Stimulated activated CD8-positive, alpha-beta memory T cell treated with anti-CD3 and anti-CD28 coated beads, Interleukin-12 subunit alpha, Interleukin-12 subunit beta, amount 100 ng/mL, for 1 hour (primary cell): Measurements from ENCODE around the gene GPATCH2.
"Not testable (repeated sequence)": the region's sequence is repeated elsewhere in the genome, so short reads cannot be mapped to it uniquely, and the experiment has no call there.

Experiments
- DNase-seq: peaks from one replicate; pipeline ENCODE4 v3.0.0-alpha.2; 2020; ENCODE audit warnings: low read depth

Gene GPATCH2

DNA sequence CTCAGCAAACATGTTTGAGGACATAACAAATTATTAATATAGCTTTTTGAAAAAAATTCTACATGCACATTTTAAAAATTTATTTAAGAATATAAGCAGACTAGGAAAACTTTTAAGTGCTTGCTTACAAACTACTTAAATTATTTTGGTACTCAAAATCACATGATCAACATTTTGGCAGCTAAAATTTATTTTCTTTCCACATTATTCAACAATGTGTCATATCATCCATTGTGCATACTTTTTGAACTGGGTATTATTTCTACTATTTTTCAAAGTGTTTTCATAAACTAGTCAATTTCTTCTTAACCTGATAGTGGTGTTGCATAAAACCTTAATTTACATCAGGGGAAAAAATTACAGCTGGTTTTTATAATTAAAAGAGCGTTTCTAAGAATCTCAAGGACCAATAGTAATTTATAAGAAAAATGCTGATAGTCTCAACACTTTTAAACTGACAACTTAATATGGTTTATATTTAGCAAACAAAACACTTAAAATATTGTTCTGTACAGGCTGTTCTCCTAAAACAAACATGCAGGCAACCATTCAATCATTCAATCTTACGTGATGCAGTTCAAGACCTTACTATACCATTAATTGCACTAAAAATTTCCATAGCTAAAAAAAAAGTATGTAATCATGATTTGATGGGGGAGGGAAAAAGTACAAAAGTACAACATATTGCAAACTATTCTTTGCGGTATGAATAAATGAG is 105.0 kb downstream of the GPATCH2 start:
- DNase-seq = no peak

GRCh38 chr1:217524787-217525520 is 105.9 kb downstream of the GPATCH2 start:
- no peak for DNase-seq

DNA sequence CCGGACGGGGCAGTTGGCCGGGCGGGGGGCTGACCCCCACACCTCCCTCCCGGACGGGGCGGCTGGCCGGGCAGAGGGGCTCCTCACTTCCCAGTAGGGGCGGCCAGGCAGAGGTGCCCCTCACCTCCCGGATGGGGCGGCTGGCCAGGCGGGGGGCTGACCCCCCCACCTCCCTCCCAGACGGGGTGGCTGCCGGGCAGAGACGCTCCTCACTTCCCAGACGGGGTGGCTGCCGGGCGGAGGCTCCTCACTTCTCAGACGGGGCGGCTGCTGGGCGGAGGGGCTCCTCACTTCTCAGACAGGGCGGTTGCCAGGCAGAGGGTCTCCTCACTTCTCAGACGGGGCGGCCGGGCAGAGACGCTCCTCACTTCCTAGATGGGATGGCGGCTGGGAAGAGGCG is 107.0 kb downstream of the GPATCH2 start:
- DNase-seq = not testable (repeated sequence)

- DNase-seq = no peak
These were observed 108.6 kb downstream of the GPATCH2 start for GRCh38 chr1:217522277-217522676.

GRCh38 chr1:217521317-217521716 is 109.6 kb downstream of the GPATCH2 start:
- DNase-seq = no peak

DNA sequence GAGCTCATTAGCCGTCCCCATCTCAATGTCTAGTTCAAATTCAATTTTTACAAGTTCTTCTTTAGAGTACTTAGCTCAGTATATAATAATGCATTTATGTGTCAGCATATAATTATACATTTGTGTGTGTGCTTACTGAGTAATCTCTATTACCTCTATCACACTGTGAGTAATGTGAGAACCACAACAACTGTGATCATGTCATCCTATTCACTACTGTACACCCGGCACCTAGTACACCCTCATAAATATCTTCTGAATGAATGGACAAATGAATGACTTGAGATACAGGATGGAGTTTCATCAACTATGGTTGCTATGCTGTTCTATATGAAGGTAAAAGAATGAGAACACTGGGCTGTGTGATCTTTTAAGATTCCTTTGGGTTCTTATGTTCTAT is 124.0 kb downstream of the GPATCH2 start:
- DNase-seq = no peak

DNA sequence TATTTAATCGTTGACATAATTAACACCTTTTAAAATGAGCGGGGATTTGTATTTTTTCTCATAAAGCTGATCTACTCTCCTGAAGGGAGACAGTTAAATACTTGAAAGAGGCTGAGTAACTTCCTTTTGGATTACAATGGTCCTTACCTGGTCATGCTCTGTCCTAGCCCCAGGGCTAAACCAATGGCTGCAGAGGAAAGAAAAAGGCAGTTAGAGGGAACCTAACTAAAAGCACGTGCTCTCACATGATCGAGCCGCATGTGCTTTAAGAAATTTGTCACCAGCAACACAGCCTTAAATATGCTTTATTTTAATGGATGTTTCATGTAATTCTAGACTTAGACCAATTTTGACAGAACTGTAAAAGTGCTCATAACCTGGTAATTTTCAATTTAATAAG is 132.7 kb downstream of the GPATCH2 start:
- DNase-seq = no peak

DNA sequence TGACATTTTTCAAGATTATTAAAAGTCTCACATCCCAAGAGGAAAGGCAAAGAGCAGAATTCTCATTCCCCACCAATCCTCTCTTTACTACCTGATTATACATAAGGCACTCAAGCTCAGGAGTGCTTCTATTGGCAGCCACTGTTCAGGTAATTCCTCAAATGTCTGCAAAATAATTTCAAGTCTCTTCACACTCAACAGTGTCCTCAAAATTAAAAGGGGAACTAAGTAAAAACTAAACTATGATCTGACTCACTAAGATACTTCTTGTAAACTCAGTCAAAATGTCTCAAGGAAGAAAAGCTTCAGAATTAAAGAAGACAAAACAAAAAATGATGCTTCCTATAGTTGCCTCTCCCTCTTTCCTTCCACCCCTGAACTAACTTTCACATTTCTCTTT is 135.6 kb downstream of the GPATCH2 start:
- no peak for DNase-seq

DNA sequence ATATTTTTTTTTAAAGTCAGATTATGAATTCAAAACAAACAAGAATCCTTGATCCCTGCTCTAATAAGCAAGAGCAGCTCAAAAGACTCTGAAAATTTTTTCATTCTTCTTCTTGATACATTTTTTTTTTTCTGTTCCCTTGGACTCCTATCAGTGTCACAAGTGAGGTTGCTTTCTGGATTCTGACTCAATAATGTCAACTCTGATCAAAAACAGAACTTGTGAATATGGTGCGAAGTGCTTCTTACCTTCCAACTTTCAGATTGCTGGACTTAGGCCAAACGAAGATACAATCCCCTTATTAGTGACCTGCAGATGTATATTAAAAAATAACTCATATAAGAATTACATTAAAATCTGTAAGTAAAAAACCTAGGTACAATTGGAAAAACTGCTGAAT is 136.1 kb downstream of the GPATCH2 start:
- DNase-seq = no peak

- DNase-seq = no peak
These were observed 137.6 kb downstream of the GPATCH2 start for GRCh38 chr1:217493290-217493689.

GRCh38 chr1:217484871-217485270 is 146.0 kb downstream of the GPATCH2 start:
- no peak for DNase-seq

- DNase-seq = no peak
These were observed 148.4 kb downstream of the GPATCH2 start for GRCh38 chr1:217482356-217483102.

DNA sequence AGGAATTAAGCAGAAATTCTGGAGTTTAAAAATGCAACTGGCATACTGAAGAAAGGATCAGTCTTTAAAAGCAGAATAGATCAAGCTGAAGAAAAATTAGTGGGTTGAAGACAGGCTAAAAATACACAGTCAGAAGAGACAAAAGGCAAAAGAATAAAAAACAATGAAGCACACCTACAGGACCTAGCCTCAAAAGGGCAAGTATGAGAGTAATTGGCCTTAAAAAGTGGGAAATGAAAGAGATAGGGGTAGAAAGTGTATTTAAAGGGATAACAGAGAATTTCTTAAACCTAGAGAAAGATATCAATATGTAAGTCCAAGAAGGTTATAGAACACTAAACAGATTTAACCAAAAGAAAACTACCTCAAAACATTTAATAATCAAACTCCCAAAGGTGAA is 152.4 kb downstream of the GPATCH2 start:
- DNase-seq = no peak

DNA sequence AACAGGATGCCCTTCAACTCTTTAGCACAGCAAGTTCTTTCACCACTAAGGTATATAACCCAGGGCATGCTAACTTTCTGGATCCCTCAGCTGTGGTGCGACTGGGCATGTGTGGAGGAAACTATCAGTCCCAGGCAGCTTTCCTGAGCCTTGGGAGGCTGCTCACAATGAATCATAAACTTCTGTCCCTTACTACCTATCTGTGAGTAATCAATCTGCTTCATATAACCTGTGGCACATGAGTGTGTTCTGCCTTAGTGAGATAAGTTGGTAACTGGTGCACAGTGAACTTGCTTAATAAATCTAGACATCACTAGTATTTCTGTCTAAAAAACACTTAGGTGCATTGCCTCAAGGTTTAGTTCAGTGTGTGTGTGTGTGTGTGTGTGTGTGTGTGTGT is 158.0 kb downstream of the GPATCH2 start:
- DNase-seq = no peak

DNA sequence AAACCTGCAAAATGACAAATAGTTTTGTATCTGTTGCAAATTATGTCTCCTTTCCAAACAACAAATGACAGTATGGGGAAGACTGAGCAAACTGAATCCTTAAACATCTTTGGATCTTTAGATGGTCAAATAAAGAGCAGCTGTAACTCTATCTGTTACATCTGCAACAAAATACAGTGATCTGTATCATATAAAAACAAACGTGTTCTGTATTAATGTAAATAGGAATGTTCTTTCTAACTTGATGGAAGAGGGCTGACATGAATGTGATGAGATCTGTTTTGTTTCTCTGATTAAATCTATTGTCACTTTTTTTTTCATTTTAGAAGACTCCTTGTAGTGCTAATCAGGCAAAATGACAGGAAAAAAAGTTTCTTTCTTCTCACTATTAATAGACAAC is 159.5 kb downstream of the GPATCH2 start:
- DNase-seq = no peak

GRCh38 chr1:217469983-217470382 is 160.9 kb downstream of the GPATCH2 start:
- no peak for DNase-seq

DNA sequence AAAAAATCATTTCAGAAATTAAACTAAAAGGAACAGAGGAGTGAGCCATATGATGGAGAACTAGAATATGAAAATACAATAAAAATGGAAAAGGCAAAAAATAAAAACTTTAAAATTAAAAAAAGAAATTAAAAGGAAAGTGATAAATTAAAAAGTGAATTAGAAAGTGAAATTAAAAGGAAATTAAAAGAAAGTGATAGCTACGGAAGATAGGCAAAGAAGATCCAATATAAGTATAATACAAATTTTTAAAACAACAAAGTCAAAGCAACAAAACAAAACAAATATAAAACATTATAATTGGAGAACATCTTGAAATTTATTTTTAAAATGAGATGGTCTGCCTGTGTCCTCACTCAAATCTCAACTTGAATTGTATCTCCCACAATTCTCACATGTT is 165.8 kb downstream of the GPATCH2 start:
- no peak for DNase-seq

- DNase-seq = no peak
These were observed 168.2 kb downstream of the GPATCH2 start for GRCh38 chr1:217462666-217463065.

DNA sequence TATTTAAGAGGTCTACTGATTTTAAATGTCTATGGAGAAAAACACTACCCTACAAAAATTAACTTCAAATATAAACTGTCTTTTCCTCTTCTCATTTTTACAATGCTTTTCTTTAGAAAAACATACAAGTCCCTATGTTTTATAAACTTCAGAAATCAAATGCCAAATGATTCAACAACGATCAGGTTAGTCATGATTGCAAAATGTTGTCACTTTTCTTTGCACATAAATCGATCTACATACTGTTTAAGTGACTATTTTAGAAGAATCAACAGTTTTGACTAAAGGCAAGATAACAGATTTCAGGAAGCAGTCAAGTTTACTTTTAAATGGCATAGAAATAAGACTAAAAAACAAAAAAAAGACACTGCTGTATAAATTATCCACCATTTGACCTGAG is 168.7 kb downstream of the GPATCH2 start:
- DNase-seq = no peak

- DNase-seq = no peak
These were observed 173.9 kb downstream of the GPATCH2 start for GRCh38 chr1:217457016-217457415.

DNA sequence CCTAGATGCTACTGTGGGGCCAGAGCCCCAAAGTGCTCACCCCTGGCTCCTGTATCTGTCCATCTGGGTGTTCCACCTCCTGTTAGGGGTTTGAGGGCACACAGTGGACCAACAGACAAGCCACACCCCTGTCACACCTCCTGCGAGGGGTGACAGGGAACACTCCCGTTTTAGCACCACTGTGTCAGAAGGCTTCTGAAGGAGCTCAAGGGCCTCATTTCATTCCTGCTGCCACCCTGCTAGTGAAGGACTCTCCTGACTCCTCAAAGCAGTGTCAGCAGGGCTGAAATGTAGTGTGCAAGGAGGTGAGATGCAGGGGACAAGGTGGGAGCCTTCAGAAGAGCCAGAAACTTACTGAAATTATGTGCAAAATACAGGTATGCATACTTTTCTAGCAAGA is 174.6 kb downstream of the GPATCH2 start:
- DNase-seq = no peak

DNA sequence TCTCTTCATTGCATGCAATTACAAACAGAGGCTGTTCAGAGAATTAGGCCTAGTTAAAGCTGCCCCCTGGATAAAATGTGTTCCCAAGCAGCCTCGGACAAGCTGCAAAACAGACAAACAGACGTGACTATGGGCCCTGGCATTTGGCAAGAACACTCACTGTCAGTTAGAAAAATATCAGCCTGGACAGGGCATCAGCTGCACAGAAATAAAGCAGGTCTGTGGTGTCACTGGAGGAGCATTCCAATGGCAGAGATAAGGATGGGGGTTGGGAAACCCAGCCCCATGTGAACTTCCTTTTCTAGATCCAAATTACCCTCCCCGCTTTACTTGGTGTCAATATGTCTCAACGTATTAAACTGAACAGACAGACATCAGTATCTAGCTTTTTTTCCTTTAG is 177.1 kb downstream of the GPATCH2 start:
- no peak for DNase-seq

GRCh38 chr1:217449370-217449769 is 181.5 kb downstream of the GPATCH2 start:
- DNase-seq = no peak
